ENCODE data around the gene WDR7.

WDR7 gene

GRCh38 chr18:57052173-57052572, 401.0 kb downstream of the WDR7 start:
- Histone ChIP-seq H3K4me3 (ENCODE audit: insufficient read depth, low read depth, low read length) (no peak overlapping the region), H3K27me3 (ENCODE audit: control insufficient read depth, insufficient read depth, low read length, poor library complexity, severe bottlenecking) (no peaks in the 10 kb centered on the region), H3K27ac (ENCODE audit: insufficient read depth, low read depth, low read length, poor library complexity, severe bottlenecking) (no peak overlapping the region), H3K9me3 (ENCODE audit: control insufficient read depth, low read length) (no peaks in the 10 kb centered on the region), H3K36me3 (ENCODE audit: control insufficient read depth, insufficient read depth, low read length) (no peaks in the 10 kb centered on the region), H3K4me1 (ENCODE audit: control insufficient read depth, insufficient read depth, low read length) (peaks cover 9% of the 10 kb centered on the region)
- 95% methylated on average over 4 of the region's 4 CpGs for WGBS, 2 experiments

GRCh38 chr18:57052759-57053158, 401.6 kb downstream of the WDR7 start:
- H3K27ac ChIP-seq (ENCODE audit: insufficient read depth, low read depth, low read length, poor library complexity, severe bottlenecking): no peak overlapping the region
- H3K9me3 ChIP-seq (ENCODE audit: control insufficient read depth, low read length): no peaks in the 10 kb centered on the region
- H3K27me3 ChIP-seq (ENCODE audit: control insufficient read depth, insufficient read depth, low read length, poor library complexity, severe bottlenecking): no peaks in the 10 kb centered on the region
- WGBS, 2 experiments: 95 to 96% methylated on average over 5 of the region's 5 CpGs
- peaks cover 9% of the 10 kb centered on the region for H3K4me1 ChIP-seq (ENCODE audit: control insufficient read depth, insufficient read depth, low read length)
- H3K36me3 ChIP-seq (ENCODE audit: control insufficient read depth, insufficient read depth, low read length): no peaks in the 10 kb centered on the region
- no peak overlapping the region for H3K4me3 ChIP-seq (ENCODE audit: insufficient read depth, low read depth, low read length)

GRCh38 chr18:57054891-57055290, 403.7 kb downstream of the WDR7 start:
- 90 to 91% methylated on average over 3 of the region's 3 CpGs for WGBS, 2 experiments
- Histone ChIP-seq H3K36me3 (ENCODE audit: control insufficient read depth, insufficient read depth, low read length) (no peaks in the 10 kb centered on the region), H3K4me3 (ENCODE audit: insufficient read depth, low read depth, low read length) (no peak overlapping the region), H3K27me3 (ENCODE audit: control insufficient read depth, insufficient read depth, low read length, poor library complexity, severe bottlenecking) (no peaks in the 10 kb centered on the region), H3K9me3 (ENCODE audit: control insufficient read depth, low read length) (no peaks in the 10 kb centered on the region), H3K4me1 (ENCODE audit: control insufficient read depth, insufficient read depth, low read length) (peaks cover 9% of the 10 kb centered on the region), H3K27ac (ENCODE audit: insufficient read depth, low read depth, low read length, poor library complexity, severe bottlenecking) (no peak overlapping the region)

GRCh38 chr18:57057890-57058289, 406.7 kb downstream of the WDR7 start:
- Histone ChIP-seq H3K36me3 (ENCODE audit: control insufficient read depth, insufficient read depth, low read length) (no peaks in the 10 kb centered on the region), H3K4me1 (ENCODE audit: control insufficient read depth, insufficient read depth, low read length) (peaks cover 9% of the 10 kb centered on the region), H3K27ac (ENCODE audit: insufficient read depth, low read depth, low read length, poor library complexity, severe bottlenecking) (no peak overlapping the region), H3K9me3 (ENCODE audit: control insufficient read depth, low read length) (no peaks in the 10 kb centered on the region), H3K4me3 (ENCODE audit: insufficient read depth, low read depth, low read length) (no peak overlapping the region), H3K27me3 (ENCODE audit: control insufficient read depth, insufficient read depth, low read length, poor library complexity, severe bottlenecking) (no peaks in the 10 kb centered on the region)
- WGBS, 2 experiments: 96 to 97% methylated on average over 6 of the region's 6 CpGs

- WGBS, 2 experiments: 93 to 94% methylated on average over 4 of the region's 4 CpGs
- Histone ChIP-seq H3K9me3 (ENCODE audit: control insufficient read depth, low read length) (no peaks in the 10 kb centered on the region), H3K27me3 (ENCODE audit: control insufficient read depth, insufficient read depth, low read length, poor library complexity, severe bottlenecking) (no peaks in the 10 kb centered on the region), H3K4me3 (ENCODE audit: insufficient read depth, low read depth, low read length) (no peak overlapping the region), H3K4me1 (ENCODE audit: control insufficient read depth, insufficient read depth, low read length) (peaks cover 17% of the 10 kb centered on the region), H3K27ac (ENCODE audit: insufficient read depth, low read depth, low read length, poor library complexity, severe bottlenecking) (no peak overlapping the region), H3K36me3 (ENCODE audit: control insufficient read depth, insufficient read depth, low read length) (no peaks in the 10 kb centered on the region)
Measured at GRCh38 chr18:57058734-57059133, 407.6 kb downstream of the WDR7 start.

GRCh38 chr18:57059366-57059765, 408.2 kb downstream of the WDR7 start:
- Histone ChIP-seq H3K27me3 (ENCODE audit: control insufficient read depth, insufficient read depth, low read length, poor library complexity, severe bottlenecking) (no peaks in the 10 kb centered on the region), H3K27ac (ENCODE audit: insufficient read depth, low read depth, low read length, poor library complexity, severe bottlenecking) (no peak overlapping the region), H3K4me1 (ENCODE audit: control insufficient read depth, insufficient read depth, low read length) (peaks cover 22% of the 10 kb centered on the region), H3K36me3 (ENCODE audit: control insufficient read depth, insufficient read depth, low read length) (no peaks in the 10 kb centered on the region), H3K4me3 (ENCODE audit: insufficient read depth, low read depth, low read length) (no peak overlapping the region), H3K9me3 (ENCODE audit: control insufficient read depth, low read length) (no peaks in the 10 kb centered on the region)
- WGBS, 2 experiments: 93 to 95% methylated on average over 5 of the region's 5 CpGs

GRCh38 chr18:57060814-57061213, 409.7 kb downstream of the WDR7 start:
- Histone ChIP-seq H3K27me3 (ENCODE audit: control insufficient read depth, insufficient read depth, low read length, poor library complexity, severe bottlenecking) (no peaks in the 10 kb centered on the region), H3K4me3 (ENCODE audit: insufficient read depth, low read depth, low read length) (no peak overlapping the region), H3K9me3 (ENCODE audit: control insufficient read depth, low read length) (no peaks in the 10 kb centered on the region), H3K27ac (ENCODE audit: insufficient read depth, low read depth, low read length, poor library complexity, severe bottlenecking) (no peak overlapping the region), H3K4me1 (ENCODE audit: control insufficient read depth, insufficient read depth, low read length) (peaks cover 22% of the 10 kb centered on the region), H3K36me3 (ENCODE audit: control insufficient read depth, insufficient read depth, low read length) (no peaks in the 10 kb centered on the region)
- WGBS, 2 experiments: 95% methylated on average over 8 of the region's 8 CpGs

- WGBS, 2 experiments: 91 to 94% methylated on average over 4 of the region's 4 CpGs
- H3K4me1 ChIP-seq (ENCODE audit: control insufficient read depth, insufficient read depth, low read length): peaks cover 22% of the 10 kb centered on the region
- no peak overlapping the region for H3K4me3 ChIP-seq (ENCODE audit: insufficient read depth, low read depth, low read length)
- no peak overlapping the region for H3K27ac ChIP-seq (ENCODE audit: insufficient read depth, low read depth, low read length, poor library complexity, severe bottlenecking)
- H3K27me3 ChIP-seq (ENCODE audit: control insufficient read depth, insufficient read depth, low read length, poor library complexity, severe bottlenecking): no peaks in the 10 kb centered on the region
- H3K9me3 ChIP-seq (ENCODE audit: control insufficient read depth, low read length): no peaks in the 10 kb centered on the region
- H3K36me3 ChIP-seq (ENCODE audit: control insufficient read depth, insufficient read depth, low read length): no peaks in the 10 kb centered on the region
Measured at GRCh38 chr18:57062178-57062577, 411.0 kb downstream of the WDR7 start.

- Histone ChIP-seq H3K27me3 (ENCODE audit: control insufficient read depth, insufficient read depth, low read length, poor library complexity, severe bottlenecking) (no peaks in the 10 kb centered on the region), H3K9me3 (ENCODE audit: control insufficient read depth, low read length) (no peaks in the 10 kb centered on the region), H3K36me3 (ENCODE audit: control insufficient read depth, insufficient read depth, low read length) (no peaks in the 10 kb centered on the region), H3K27ac (ENCODE audit: insufficient read depth, low read depth, low read length, poor library complexity, severe bottlenecking) (no peak overlapping the region), H3K4me1 (ENCODE audit: control insufficient read depth, insufficient read depth, low read length) (peaks cover 22% of the 10 kb centered on the region), H3K4me3 (ENCODE audit: insufficient read depth, low read depth, low read length) (no peak overlapping the region)
- 82 to 89% methylated on average over 11 of the region's 11 CpGs for WGBS, 2 experiments
Measured at GRCh38 chr18:57062844-57063243, 411.7 kb downstream of the WDR7 start.

GRCh38 chr18:57063601-57064103, 412.5 kb downstream of the WDR7 start:
- Histone ChIP-seq H3K4me1 (ENCODE audit: control insufficient read depth, insufficient read depth, low read length) (peaks cover 22% of the 10 kb centered on the region), H3K9me3 (ENCODE audit: control insufficient read depth, low read length) (no peaks in the 10 kb centered on the region), H3K36me3 (ENCODE audit: control insufficient read depth, insufficient read depth, low read length) (no peaks in the 10 kb centered on the region), H3K4me3 (ENCODE audit: insufficient read depth, low read depth, low read length) (no peak overlapping the region), H3K27me3 (ENCODE audit: control insufficient read depth, insufficient read depth, low read length, poor library complexity, severe bottlenecking) (no peaks in the 10 kb centered on the region), H3K27ac (ENCODE audit: insufficient read depth, low read depth, low read length, poor library complexity, severe bottlenecking) (no peak overlapping the region)
- 80 to 87% methylated on average over 3 of the region's 3 CpGs for WGBS, 2 experiments

All from ectodermal cell (in vitro differentiated cells).